Glomerular visceral epithelial cell (primary cell): ENCODE data around the gene RASGRF1.

Experiments
- DNase-seq: peaks from one replicate; pipeline ENCODE4 v3.0.0-alpha.2; 2016; ENCODE audit errors: extremely low spot score

RASGRF1 gene

GRCh38 chr15:79094611-79095021 lies 4.0 kb upstream of the RASGRF1 start:
- no peak for DNase-seq

- DNase-seq: no peak
Observed at GRCh38 chr15:79093352-79093935, 2.9 kb upstream of the RASGRF1 start.

- no peak for DNase-seq
Observed at GRCh38 chr15:79092382-79092781, 1.8 kb upstream of the RASGRF1 start.

- DNase-seq: no peak
Observed at GRCh38 chr15:79091204-79091867, 756 bp upstream of the RASGRF1 start.

- DNase-seq: no peak
Observed at GRCh38 chr15:79089890-79090486, 592 bp downstream of the RASGRF1 start.

GRCh38 chr15:79089331-79089889 lies 1.2 kb downstream of the RASGRF1 start:
- DNase-seq: no peak

- no peak for DNase-seq
Observed at GRCh38 chr15:79088426-79089205, 2.0 kb downstream of the RASGRF1 start.

GRCh38 chr15:79086814-79087213 lies 3.8 kb downstream of the RASGRF1 start:
- no peak for DNase-seq

- no peak for DNase-seq
Observed at GRCh38 chr15:79084308-79084968, 6.1 kb downstream of the RASGRF1 start.

GRCh38 chr15:79083154-79083553 lies 7.4 kb downstream of the RASGRF1 start:
- no peak for DNase-seq

GRCh38 chr15:79082363-79083070 lies 8.1 kb downstream of the RASGRF1 start:
- DNase-seq: no peak

- no peak for DNase-seq
Observed at GRCh38 chr15:79078763-79079410, 11.7 kb downstream of the RASGRF1 start.

GRCh38 chr15:79078003-79078402 lies 12.6 kb downstream of the RASGRF1 start:
- no peak for DNase-seq

GRCh38 chr15:79076661-79077060 lies 13.9 kb downstream of the RASGRF1 start:
- no peak for DNase-seq

GRCh38 chr15:79075256-79075655 lies 15.3 kb downstream of the RASGRF1 start:
- no peak for DNase-seq

- DNase-seq: no peak
Observed at GRCh38 chr15:79073336-79073735, 17.2 kb downstream of the RASGRF1 start.

- no peak for DNase-seq
Observed at GRCh38 chr15:79071901-79072300, 18.7 kb downstream of the RASGRF1 start.

- no peak for DNase-seq
Observed at GRCh38 chr15:79068790-79069189, 21.8 kb downstream of the RASGRF1 start.

GRCh38 chr15:79067969-79068368 lies 22.6 kb downstream of the RASGRF1 start:
- no peak for DNase-seq

- DNase-seq: no peak
Observed at GRCh38 chr15:79067072-79067833, 23.3 kb downstream of the RASGRF1 start.
